Activated CD4-positive, alpha-beta T cell treated with anti-CD3 and anti-CD28 coated beads, Interleukin-10, Interleukin-2, amounts not matched to agents 100 ng/mL and 50 ng/mL, durations not matched to agents 16 hours and 8 hours (primary cell): Measurements from ENCODE around the gene SPIRE1.
"Not testable (repeated sequence)": the region's sequence is repeated elsewhere in the genome, so short reads cannot be mapped to it uniquely, and the experiment has no call there.

ENCODE experiments used
- DNase-seq: peaks from one replicate; pipeline ENCODE4 v3.0.0-alpha.2; 2020

The SPIRE1 gene

GRCh38 chr18:12551943-12552878 lies 105.7 kb downstream of the SPIRE1 start:
- DNase-seq: not testable (repeated sequence)

- DNase-seq: not testable (repeated sequence)
These were observed 106.4 kb downstream of the SPIRE1 start for GRCh38 chr18:12551466-12551865.

- peak; percentile 55 for DNase-seq
These were observed 114.2 kb downstream of the SPIRE1 start for GRCh38 chr18:12543697-12544096.

GRCh38 chr18:12540751-12541150 lies 117.2 kb downstream of the SPIRE1 start:
- DNase-seq: no peak

- DNase-seq: not testable (repeated sequence)
These were observed 118.7 kb downstream of the SPIRE1 start for GRCh38 chr18:12539158-12539557.

- DNase-seq: no peak
These were observed 123.1 kb downstream of the SPIRE1 start for GRCh38 chr18:12534820-12535219.

- no peak for DNase-seq
These were observed 125.2 kb downstream of the SPIRE1 start for GRCh38 chr18:12532661-12533060.

- no peak for DNase-seq
These were observed 126.2 kb downstream of the SPIRE1 start for GRCh38 chr18:12531749-12532148.

GRCh38 chr18:12520442-12520992 lies 137.4 kb downstream of the SPIRE1 start:
- no peak for DNase-seq

- no peak for DNase-seq
These were observed 138.9 kb downstream of the SPIRE1 start for GRCh38 chr18:12518832-12519531.

- DNase-seq: no peak
These were observed 139.6 kb downstream of the SPIRE1 start for GRCh38 chr18:12518326-12518725.

- DNase-seq: no peak
These were observed 140.6 kb downstream of the SPIRE1 start for GRCh38 chr18:12517142-12517825.

- DNase-seq: no peak
These were observed 141.8 kb downstream of the SPIRE1 start for GRCh38 chr18:12516049-12516630.

- no peak for DNase-seq
These were observed 142.4 kb downstream of the SPIRE1 start for GRCh38 chr18:12515550-12515949.

- no peak for DNase-seq
These were observed 150.9 kb downstream of the SPIRE1 start for GRCh38 chr18:12507007-12507406.

GRCh38 chr18:12500986-12501385 lies 156.9 kb downstream of the SPIRE1 start:
- no peak for DNase-seq

- no peak for DNase-seq
These were observed 160.1 kb downstream of the SPIRE1 start for GRCh38 chr18:12497839-12498238.

GRCh38 chr18:12497296-12497695 lies 160.6 kb downstream of the SPIRE1 start:
- DNase-seq: no peak

GRCh38 chr18:12492907-12493306 lies 165.0 kb downstream of the SPIRE1 start:
- DNase-seq: no peak

GRCh38 chr18:12491611-12492435 lies 166.1 kb downstream of the SPIRE1 start:
- DNase-seq: no peak

GRCh38 chr18:12485479-12486105 lies 172.3 kb downstream of the SPIRE1 start:
- DNase-seq: no peak
